GM12892 (cell line): ENCODE measurements around the gene LFNG.

Source experiments
- POLR2A ChIP-seq: IDR thresholded peaks from 2 replicates; pipeline ENCODE4 v1.6.1; 2011; ENCODE audit warnings: low read depth, low read length, control low read depth
- POLR2AphosphoS5 ChIP-seq: IDR thresholded peaks from 2 replicates; pipeline ENCODE4 v1.6.1; 2011; ENCODE audit warnings: low read depth, low read length, control low read depth
- TAF1 ChIP-seq: IDR thresholded peaks from 2 replicates; pipeline ENCODE4 v1.6.1; 2011; ENCODE audit warnings: low read depth, mild to moderate bottlenecking, control low read depth, low read length, borderline replicate concordance

DNA sequence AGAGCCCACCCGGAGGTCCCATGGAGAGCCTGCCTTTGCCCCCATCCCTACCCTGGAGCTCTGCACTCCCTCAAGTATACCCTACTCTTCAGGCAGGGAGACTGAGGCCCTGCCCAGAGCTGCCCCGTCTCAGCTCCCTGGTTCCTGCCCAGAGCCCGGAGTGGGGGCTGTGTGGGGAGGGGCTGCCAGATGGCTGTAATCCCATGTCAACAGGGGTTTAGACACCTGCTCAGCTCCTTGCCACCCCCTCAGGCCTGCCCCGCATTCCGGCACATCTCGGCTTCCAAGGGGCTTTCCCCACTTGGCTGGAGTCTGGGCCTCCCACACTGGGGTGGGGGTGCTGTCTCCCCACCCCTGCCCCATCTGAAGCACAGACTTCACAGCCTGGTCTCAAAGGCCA lies 20.9 kb upstream of the LFNG start:
- TF ChIP-seq POLR2A (no peak), POLR2AphosphoS5 (no peak), TAF1 (no peak)
